Ovary (tissue), 3 donors: Measurements from ENCODE around the gene CGNL1.

Experiments used
- POLR2A ChIP-seq: fragments of 450-650 bp; IDR thresholded peaks from one replicate; pipeline ENCODE4 v1.6.1; 2017; ENCODE audit warnings: antibody characterized with exemption, mild to moderate bottlenecking, moderate library complexity
- TF ChIP-seq, protein P1 (sequence below), 3 donors: fragments of 450-650 bp in 2 of 3; fragments of 200-600 bp in 1 of 3; IDR thresholded peaks; one replicate each; pipeline versions ENCODE4 v1.5.1 to v1.8.0; 2016 to 2022; ENCODE audit warnings: antibody characterized with exemption in 3 of 3, mild to moderate bottlenecking in 1 of 3
- donor health status: DM: no; HTN: no; CAD: no.

DNA sequence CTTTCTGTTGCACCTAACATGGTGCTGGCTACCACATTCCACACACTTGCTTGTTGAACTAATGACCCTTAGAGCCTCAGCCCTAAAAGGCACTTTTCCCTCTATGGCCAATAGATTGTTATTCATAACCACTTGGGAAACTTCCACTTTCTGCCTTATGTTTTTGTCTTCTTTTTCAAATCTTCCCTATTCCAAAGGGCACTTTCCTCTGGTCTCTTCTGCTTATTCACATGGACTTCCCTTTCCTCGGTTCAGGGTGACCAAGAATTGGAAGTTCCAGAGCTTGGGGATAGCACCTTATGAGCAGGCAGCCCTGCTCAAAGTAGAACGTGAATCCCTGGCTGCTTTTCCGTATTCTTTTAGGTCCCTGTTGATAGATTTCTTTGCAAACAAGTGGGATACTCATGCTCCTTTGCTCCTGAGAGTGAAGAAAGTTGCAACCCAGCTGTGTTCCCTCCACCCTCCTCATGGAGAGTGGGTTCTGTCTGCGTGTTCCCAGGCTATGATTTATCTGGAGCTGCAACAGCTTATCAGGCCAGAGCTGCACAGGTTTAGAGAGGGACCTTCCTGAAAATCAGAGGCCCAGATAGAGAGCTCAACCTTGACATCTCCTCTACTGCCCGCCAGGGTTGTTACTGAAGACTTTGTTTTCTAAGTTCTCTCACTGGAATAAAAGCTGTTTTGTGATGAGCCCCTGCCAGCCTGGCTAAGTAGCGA is 156.6 kb downstream of the CGNL1 start:
- TF ChIP-seq, protein P1, sequence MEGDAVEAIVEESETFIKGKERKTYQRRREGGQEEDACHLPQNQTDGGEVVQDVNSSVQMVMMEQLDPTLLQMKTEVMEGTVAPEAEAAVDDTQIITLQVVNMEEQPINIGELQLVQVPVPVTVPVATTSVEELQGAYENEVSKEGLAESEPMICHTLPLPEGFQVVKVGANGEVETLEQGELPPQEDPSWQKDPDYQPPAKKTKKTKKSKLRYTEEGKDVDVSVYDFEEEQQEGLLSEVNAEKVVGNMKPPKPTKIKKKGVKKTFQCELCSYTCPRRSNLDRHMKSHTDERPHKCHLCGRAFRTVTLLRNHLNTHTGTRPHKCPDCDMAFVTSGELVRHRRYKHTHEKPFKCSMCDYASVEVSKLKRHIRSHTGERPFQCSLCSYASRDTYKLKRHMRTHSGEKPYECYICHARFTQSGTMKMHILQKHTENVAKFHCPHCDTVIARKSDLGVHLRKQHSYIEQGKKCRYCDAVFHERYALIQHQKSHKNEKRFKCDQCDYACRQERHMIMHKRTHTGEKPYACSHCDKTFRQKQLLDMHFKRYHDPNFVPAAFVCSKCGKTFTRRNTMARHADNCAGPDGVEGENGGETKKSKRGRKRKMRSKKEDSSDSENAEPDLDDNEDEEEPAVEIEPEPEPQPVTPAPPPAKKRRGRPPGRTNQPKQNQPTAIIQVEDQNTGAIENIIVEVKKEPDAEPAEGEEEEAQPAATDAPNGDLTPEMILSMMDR (IDR thresholded peaks at IDR 0.05) = no peak
- no peak for TF ChIP-seq POLR2A
